Peyer's patch (tissue), 4 donors: ENCODE data around the gene UTP15.

Experiments
- POLR2A ChIP-seq, 2 donors: fragments of 450-650 bp; IDR thresholded peaks; one replicate each; pipeline ENCODE4 v1.5.1; 2017; ENCODE audit warnings: antibody characterized with exemption in 2 of 2, mild to moderate bottlenecking in 2 of 2, moderate library complexity in 2 of 2
- TF ChIP-seq, protein P1 (sequence below), 6 experiments: fragments of 450-650 bp in 4 of 6; fragments of 200-600 bp in 2 of 6; sonication (generic) in 1 of 6; IDR thresholded peaks; one replicate each; pipeline ENCODE4 v1.5.1; 2017 to 2019; ENCODE audit warnings: antibody characterized with exemption in 6 of 6, mild to moderate bottlenecking in 3 of 6, moderate library complexity in 1 of 6

DNA sequence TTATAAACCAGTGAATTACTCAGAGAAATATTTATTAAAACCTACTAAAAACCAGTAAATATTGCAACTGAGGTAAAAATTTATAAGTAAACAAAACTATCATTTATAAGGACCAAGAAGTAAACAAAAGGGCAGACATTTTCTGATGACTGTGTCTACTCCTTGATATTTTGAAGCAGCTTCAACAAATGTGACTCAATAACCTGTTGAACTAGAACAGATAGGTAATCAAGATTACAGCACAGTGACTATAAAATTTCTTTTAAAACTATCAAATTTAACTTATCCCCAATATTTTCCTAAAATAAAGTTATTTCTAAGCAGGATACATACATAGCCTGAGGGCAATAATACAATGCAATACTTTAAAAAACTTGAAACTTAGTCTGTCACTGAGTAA, 12.9 kb upstream of the UTP15 start:
- TF ChIP-seq, protein P1, sequence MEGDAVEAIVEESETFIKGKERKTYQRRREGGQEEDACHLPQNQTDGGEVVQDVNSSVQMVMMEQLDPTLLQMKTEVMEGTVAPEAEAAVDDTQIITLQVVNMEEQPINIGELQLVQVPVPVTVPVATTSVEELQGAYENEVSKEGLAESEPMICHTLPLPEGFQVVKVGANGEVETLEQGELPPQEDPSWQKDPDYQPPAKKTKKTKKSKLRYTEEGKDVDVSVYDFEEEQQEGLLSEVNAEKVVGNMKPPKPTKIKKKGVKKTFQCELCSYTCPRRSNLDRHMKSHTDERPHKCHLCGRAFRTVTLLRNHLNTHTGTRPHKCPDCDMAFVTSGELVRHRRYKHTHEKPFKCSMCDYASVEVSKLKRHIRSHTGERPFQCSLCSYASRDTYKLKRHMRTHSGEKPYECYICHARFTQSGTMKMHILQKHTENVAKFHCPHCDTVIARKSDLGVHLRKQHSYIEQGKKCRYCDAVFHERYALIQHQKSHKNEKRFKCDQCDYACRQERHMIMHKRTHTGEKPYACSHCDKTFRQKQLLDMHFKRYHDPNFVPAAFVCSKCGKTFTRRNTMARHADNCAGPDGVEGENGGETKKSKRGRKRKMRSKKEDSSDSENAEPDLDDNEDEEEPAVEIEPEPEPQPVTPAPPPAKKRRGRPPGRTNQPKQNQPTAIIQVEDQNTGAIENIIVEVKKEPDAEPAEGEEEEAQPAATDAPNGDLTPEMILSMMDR (IDR thresholded peaks at IDR 0.05) = no peak
- TF ChIP-seq POLR2A (IDR thresholded peaks at IDR 0.05) = no peak
